Measurements from ENCODE around the gene DCAF5.
"Not testable (repeated sequence)": the region's sequence is repeated elsewhere in the genome, so short reads cannot be mapped to it uniquely, and the experiment has no call there.

DCAF5 gene

GRCh38 chr14:69086537-69086936, 66.4 kb downstream of the DCAF5 start:
- no peaks in the 10 kb centered on the region; the same call in 1 of the 2 replicates for H3K4me1 ChIP-seq (ENCODE audit: control insufficient read depth, insufficient read depth, low read length)
- H3K9me3 ChIP-seq (ENCODE audit: control insufficient read depth, insufficient read depth, low read length) = no peaks in the 10 kb centered on the region
- H3K4me3 ChIP-seq (ENCODE audit: low read length) = no peak overlapping the region
- no peaks in the 10 kb centered on the region for H3K27me3 ChIP-seq (ENCODE audit: control insufficient read depth, insufficient read depth, low read length)
- H3K27ac ChIP-seq (ENCODE audit: low read length) = no peak overlapping the region
- no peak for DNase-seq (ENCODE audit: low read depth, low spot score)
- WGBS (ENCODE audit: insufficient coverage, insufficient read length) = no CpG with 5 or more reads among the region's 3 CpGs
- no peaks in the 10 kb centered on the region; the same call in 1 of the 2 replicates for H3K36me3 ChIP-seq (ENCODE audit: control insufficient read depth, insufficient read depth, low read length)

- Histone ChIP-seq H3K4me1 (ENCODE audit: control insufficient read depth, insufficient read depth, low read length) (no peaks in the 10 kb centered on the region; the same call in 1 of the 2 replicates), H3K9me3 (ENCODE audit: control insufficient read depth, insufficient read depth, low read length) (no peaks in the 10 kb centered on the region), H3K4me3 (ENCODE audit: low read length) (no peak overlapping the region), H3K36me3 (ENCODE audit: control insufficient read depth, insufficient read depth, low read length) (no peaks in the 10 kb centered on the region; the same call in 1 of the 2 replicates), H3K27me3 (ENCODE audit: control insufficient read depth, insufficient read depth, low read length) (no peaks in the 10 kb centered on the region), H3K27ac (ENCODE audit: low read length) (no peak overlapping the region)
- DNase-seq (ENCODE audit: low read depth, low spot score) = no peak
- WGBS (ENCODE audit: insufficient coverage, insufficient read length) = no CpG with 5 or more reads among the region's 4 CpGs
Measured at GRCh38 chr14:69084023-69084422, 68.9 kb downstream of the DCAF5 start.

GRCh38 chr14:69083181-69083580, 69.7 kb downstream of the DCAF5 start:
- no peaks in the 10 kb centered on the region for H3K27me3 ChIP-seq (ENCODE audit: control insufficient read depth, insufficient read depth, low read length)
- H3K27ac ChIP-seq (ENCODE audit: low read length) = no peak overlapping the region
- no peaks in the 10 kb centered on the region for H3K9me3 ChIP-seq (ENCODE audit: control insufficient read depth, insufficient read depth, low read length)
- no peak for DNase-seq (ENCODE audit: low read depth, low spot score)
- no peaks in the 10 kb centered on the region; the same call in 1 of the 2 replicates for H3K36me3 ChIP-seq (ENCODE audit: control insufficient read depth, insufficient read depth, low read length)
- no peaks in the 10 kb centered on the region; the same call in 1 of the 2 replicates for H3K4me1 ChIP-seq (ENCODE audit: control insufficient read depth, insufficient read depth, low read length)
- no peak overlapping the region for H3K4me3 ChIP-seq (ENCODE audit: low read length)
- WGBS (ENCODE audit: insufficient coverage, insufficient read length) = no CpG with 5 or more reads among the region's 6 CpGs

GRCh38 chr14:69081271-69081670, 71.6 kb downstream of the DCAF5 start:
- whole genome bisulfite sequencing (ENCODE audit: insufficient coverage, insufficient read length) = 100% methylated on average over 1 of the region's 2 CpGs
- H3K36me3 ChIP-seq (ENCODE audit: control insufficient read depth, insufficient read depth, low read length) = no peaks in the 10 kb centered on the region; the same call in 1 of the 2 replicates
- no peak for DNase-seq (ENCODE audit: low read depth, low spot score)
- no peak overlapping the region for H3K27ac ChIP-seq (ENCODE audit: low read length)
- H3K9me3 ChIP-seq (ENCODE audit: control insufficient read depth, insufficient read depth, low read length) = no peaks in the 10 kb centered on the region
- H3K4me1 ChIP-seq (ENCODE audit: control insufficient read depth, insufficient read depth, low read length) = no peaks in the 10 kb centered on the region
- no peak overlapping the region for H3K4me3 ChIP-seq (ENCODE audit: low read length)
- no peaks in the 10 kb centered on the region for H3K27me3 ChIP-seq (ENCODE audit: control insufficient read depth, insufficient read depth, low read length)

GRCh38 chr14:69079747-69080146, 73.2 kb downstream of the DCAF5 start:
- no peaks in the 10 kb centered on the region; the same call in 1 of the 2 replicates for H3K36me3 ChIP-seq (ENCODE audit: control insufficient read depth, insufficient read depth, low read length)
- no peak overlapping the region for H3K4me3 ChIP-seq (ENCODE audit: low read length)
- WGBS (ENCODE audit: insufficient coverage, insufficient read length) = no CpG with 5 or more reads among the region's 2 CpGs
- no peak for DNase-seq (ENCODE audit: low read depth, low spot score)
- H3K27me3 ChIP-seq (ENCODE audit: control insufficient read depth, insufficient read depth, low read length) = no peaks in the 10 kb centered on the region
- no peaks in the 10 kb centered on the region for H3K9me3 ChIP-seq (ENCODE audit: control insufficient read depth, insufficient read depth, low read length)
- no peak overlapping the region for H3K27ac ChIP-seq (ENCODE audit: low read length)
- no peaks in the 10 kb centered on the region for H3K4me1 ChIP-seq (ENCODE audit: control insufficient read depth, insufficient read depth, low read length)

- no peaks in the 10 kb centered on the region for H3K27me3 ChIP-seq (ENCODE audit: control insufficient read depth, insufficient read depth, low read length)
- no peak overlapping the region for H3K4me3 ChIP-seq (ENCODE audit: low read length)
- no CpG with 5 or more reads among the region's 4 CpGs for WGBS (ENCODE audit: insufficient coverage, insufficient read length)
- H3K4me1 ChIP-seq (ENCODE audit: control insufficient read depth, insufficient read depth, low read length) = no peaks in the 10 kb centered on the region
- H3K36me3 ChIP-seq (ENCODE audit: control insufficient read depth, insufficient read depth, low read length) = no peaks in the 10 kb centered on the region
- H3K9me3 ChIP-seq (ENCODE audit: control insufficient read depth, insufficient read depth, low read length) = no peaks in the 10 kb centered on the region
- no peak for DNase-seq (ENCODE audit: low read depth, low spot score)
- H3K27ac ChIP-seq (ENCODE audit: low read length) = no peak overlapping the region
Measured at GRCh38 chr14:69079188-69079742, 73.7 kb downstream of the DCAF5 start.

- Histone ChIP-seq H3K27me3 (ENCODE audit: control insufficient read depth, insufficient read depth, low read length) (no peaks in the 10 kb centered on the region), H3K36me3 (ENCODE audit: control insufficient read depth, insufficient read depth, low read length) (no peaks in the 10 kb centered on the region), H3K4me3 (ENCODE audit: low read length) (no peak overlapping the region), H3K9me3 (ENCODE audit: control insufficient read depth, insufficient read depth, low read length) (no peaks in the 10 kb centered on the region), H3K27ac (ENCODE audit: low read length) (no peak overlapping the region), H3K4me1 (ENCODE audit: control insufficient read depth, insufficient read depth, low read length) (no peaks in the 10 kb centered on the region)
- DNase-seq (ENCODE audit: low read depth, low spot score) = no peak
Measured at GRCh38 chr14:69077841-69078240, 75.1 kb downstream of the DCAF5 start.

- WGBS (ENCODE audit: insufficient coverage, insufficient read length) = no CpG with 5 or more reads among the region's 5 CpGs
- not testable (repeated sequence) for H3K9me3 ChIP-seq (ENCODE audit: control insufficient read depth, insufficient read depth, low read length); H3K4me3 ChIP-seq (ENCODE audit: low read length); H3K4me1 ChIP-seq (ENCODE audit: control insufficient read depth, insufficient read depth, low read length); DNase-seq (ENCODE audit: low read depth, low spot score); H3K27ac ChIP-seq (ENCODE audit: low read length); H3K36me3 ChIP-seq (ENCODE audit: control insufficient read depth, insufficient read depth, low read length); H3K27me3 ChIP-seq (ENCODE audit: control insufficient read depth, insufficient read depth, low read length)
Measured at GRCh38 chr14:69077185-69077584, 75.7 kb downstream of the DCAF5 start.

GRCh38 chr14:69076341-69076740, 76.6 kb downstream of the DCAF5 start:
- Histone ChIP-seq H3K27ac (ENCODE audit: low read length) (no peak overlapping the region), H3K9me3 (ENCODE audit: control insufficient read depth, insufficient read depth, low read length) (no peaks in the 10 kb centered on the region), H3K36me3 (ENCODE audit: control insufficient read depth, insufficient read depth, low read length) (no peaks in the 10 kb centered on the region), H3K27me3 (ENCODE audit: control insufficient read depth, insufficient read depth, low read length) (no peaks in the 10 kb centered on the region), H3K4me3 (ENCODE audit: low read length) (no peak overlapping the region), H3K4me1 (ENCODE audit: control insufficient read depth, insufficient read depth, low read length) (no peaks in the 10 kb centered on the region)
- WGBS (ENCODE audit: insufficient coverage, insufficient read length) = no CpG with 5 or more reads among the region's 3 CpGs
- DNase-seq (ENCODE audit: low read depth, low spot score) = no peak

- H3K9me3 ChIP-seq (ENCODE audit: control insufficient read depth, insufficient read depth, low read length) = no peaks in the 10 kb centered on the region
- no CpG with 5 or more reads among the region's 1 CpG for WGBS (ENCODE audit: insufficient coverage, insufficient read length)
- H3K4me1 ChIP-seq (ENCODE audit: control insufficient read depth, insufficient read depth, low read length) = no peaks in the 10 kb centered on the region
- no peak overlapping the region for H3K27ac ChIP-seq (ENCODE audit: low read length)
- H3K36me3 ChIP-seq (ENCODE audit: control insufficient read depth, insufficient read depth, low read length) = no peaks in the 10 kb centered on the region
- H3K4me3 ChIP-seq (ENCODE audit: low read length) = no peak overlapping the region
- DNase-seq (ENCODE audit: low read depth, low spot score) = no peak
- no peaks in the 10 kb centered on the region for H3K27me3 ChIP-seq (ENCODE audit: control insufficient read depth, insufficient read depth, low read length)
Measured at GRCh38 chr14:69073915-69074314, 79.0 kb downstream of the DCAF5 start.

GRCh38 chr14:69073429-69073828, 79.5 kb downstream of the DCAF5 start:
- Histone ChIP-seq H3K36me3 (ENCODE audit: control insufficient read depth, insufficient read depth, low read length) (no peaks in the 10 kb centered on the region), H3K27me3 (ENCODE audit: control insufficient read depth, insufficient read depth, low read length) (no peaks in the 10 kb centered on the region), H3K4me1 (ENCODE audit: control insufficient read depth, insufficient read depth, low read length) (no peaks in the 10 kb centered on the region), H3K27ac (ENCODE audit: low read length) (no peak overlapping the region), H3K4me3 (ENCODE audit: low read length) (no peak overlapping the region), H3K9me3 (ENCODE audit: control insufficient read depth, insufficient read depth, low read length) (no peaks in the 10 kb centered on the region)
- no peak for DNase-seq (ENCODE audit: low read depth, low spot score)
- no CpG with 5 or more reads among the region's 5 CpGs for WGBS (ENCODE audit: insufficient coverage, insufficient read length)
